EL (cell line): ENCODE results near the gene MBTPS1.

Experiments used
- DNase-seq: peaks from one replicate; pipeline ENCODE4 v3.0.0-alpha.2; 2016

MBTPS1 gene

GRCh38 chr16:84033251-84034195, 83.2 kb downstream of the MBTPS1 start:
- no peak for DNase-seq

DNA sequence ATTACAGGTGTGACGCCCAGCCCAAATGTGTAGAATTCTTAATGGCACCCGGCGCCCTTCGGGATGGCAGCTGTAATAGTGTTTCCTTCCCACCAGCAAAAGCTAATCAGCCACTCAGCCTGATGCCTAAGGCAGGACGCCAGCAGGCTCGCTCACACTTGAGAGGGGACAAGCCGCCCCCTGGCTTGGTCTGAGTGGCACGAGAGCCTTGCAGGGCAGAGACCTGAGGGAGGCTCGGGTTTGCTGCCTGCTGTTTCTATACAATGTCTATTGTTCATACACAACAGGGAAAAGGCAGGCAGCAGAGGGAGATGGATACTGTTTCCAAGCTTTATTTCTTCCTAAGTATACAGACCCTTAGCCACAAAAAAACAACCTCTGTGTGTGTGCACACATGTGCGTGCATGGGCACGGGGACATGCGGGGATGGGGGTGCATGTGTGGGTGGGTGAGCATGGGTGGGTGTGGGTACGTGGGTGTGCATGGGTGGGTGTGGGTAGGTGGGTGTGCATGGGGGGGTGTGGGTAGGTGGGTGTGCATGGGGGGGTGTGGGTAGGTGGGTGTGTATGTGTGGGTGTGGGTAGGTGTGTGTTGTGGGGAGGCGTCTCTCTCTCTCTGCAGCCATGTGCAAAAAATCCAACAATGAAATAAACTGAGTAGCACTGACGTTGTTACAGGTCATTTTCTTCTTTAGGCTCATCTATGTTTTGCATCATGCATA, 84.1 kb downstream of the MBTPS1 start:
- no peak for DNase-seq

GRCh38 chr16:84031556-84031955, 85.2 kb downstream of the MBTPS1 start:
- no peak for DNase-seq

GRCh38 chr16:84029297-84030047, 87.3 kb downstream of the MBTPS1 start:
- no peak for DNase-seq

DNA sequence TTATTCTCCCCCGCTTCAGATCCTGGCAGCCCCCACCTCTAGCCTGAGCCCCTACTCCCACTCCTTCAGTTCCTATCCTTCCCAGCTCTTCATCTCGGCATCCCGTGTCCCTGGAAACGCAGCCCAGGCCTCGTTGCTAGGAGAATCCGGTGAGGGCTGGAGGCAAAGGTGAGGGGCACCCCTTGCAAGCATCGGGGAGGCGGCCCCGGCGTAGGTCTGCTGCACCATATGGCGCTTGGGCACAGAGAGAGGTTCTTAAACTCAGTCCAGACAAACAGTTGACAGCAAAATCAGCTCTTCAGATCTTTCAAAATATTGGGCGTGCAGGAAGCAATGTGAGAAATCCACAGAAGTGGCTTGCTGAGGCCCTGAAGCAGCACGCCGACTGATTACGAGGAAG, 89.1 kb downstream of the MBTPS1 start:
- no peak for DNase-seq

DNA sequence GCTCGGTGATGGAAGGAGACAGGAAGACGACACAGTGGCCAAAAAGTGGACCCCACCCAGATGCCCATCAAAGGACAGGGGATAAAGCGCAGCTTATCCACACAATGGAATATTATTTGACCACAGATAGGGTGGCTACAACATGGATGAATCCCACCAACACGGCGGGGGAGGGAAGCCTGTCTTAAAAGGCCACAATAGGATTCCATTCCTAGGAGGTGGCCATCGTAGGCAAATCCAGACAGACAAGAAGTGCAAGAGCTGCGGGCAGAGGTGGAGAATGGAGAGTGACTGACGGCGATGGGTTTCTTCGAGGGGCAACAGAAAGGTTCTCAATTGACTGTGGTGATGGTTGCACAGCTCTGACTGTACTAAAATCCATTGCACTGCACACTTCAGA, 90.1 kb downstream of the MBTPS1 start:
- DNase-seq = no peak

DNA sequence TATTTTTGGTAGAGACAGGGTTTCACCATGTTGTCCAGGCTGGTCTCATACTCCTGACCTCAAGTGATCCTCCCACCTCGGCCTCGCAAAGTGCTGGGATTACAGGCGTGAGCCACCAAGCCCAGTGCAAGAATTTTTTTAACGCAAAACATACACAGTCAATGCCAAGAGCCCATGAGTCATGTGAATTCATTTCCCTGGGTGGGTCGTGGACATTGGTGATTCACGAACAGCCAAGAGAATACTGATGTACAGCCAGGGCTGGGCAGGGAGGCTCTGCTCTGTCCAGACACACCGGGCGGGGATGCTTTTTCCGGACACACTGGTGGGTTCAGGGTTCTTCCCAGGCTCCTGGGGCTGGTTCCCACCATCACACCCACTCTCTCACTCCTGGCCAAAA, 91.9 kb downstream of the MBTPS1 start:
- DNase-seq = no peak

GRCh38 chr16:84022644-84023043, 94.1 kb downstream of the MBTPS1 start:
- no peak for DNase-seq

GRCh38 chr16:84021488-84021887, 95.3 kb downstream of the MBTPS1 start:
- no peak for DNase-seq

GRCh38 chr16:84020353-84020752, 96.4 kb downstream of the MBTPS1 start:
- DNase-seq = no peak

DNA sequence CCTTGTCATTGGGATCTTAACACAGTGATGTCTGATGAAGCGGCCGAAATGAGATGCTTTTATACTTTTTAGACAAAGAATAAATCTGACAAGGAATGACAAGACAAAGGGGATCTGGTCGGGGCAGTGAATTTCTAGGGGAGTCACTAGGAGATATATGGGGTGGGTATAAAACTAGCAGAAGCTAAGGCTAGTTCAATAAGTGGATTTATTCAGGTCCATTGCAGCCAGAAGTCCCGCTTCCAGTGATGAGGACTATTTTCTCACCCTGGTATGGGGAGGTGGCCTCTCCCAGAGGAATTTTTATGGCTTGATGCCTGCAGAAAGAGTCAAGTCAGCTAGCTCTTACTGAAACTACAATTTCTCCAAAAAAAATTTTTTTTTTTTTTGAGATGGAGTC, 98.0 kb downstream of the MBTPS1 start:
- DNase-seq = no peak

- DNase-seq = no peak
Measured at GRCh38 chr16:84016477-84016876, 100.3 kb downstream of the MBTPS1 start.

GRCh38 chr16:84015399-84015798, 101.3 kb downstream of the MBTPS1 start:
- DNase-seq = no peak

DNA sequence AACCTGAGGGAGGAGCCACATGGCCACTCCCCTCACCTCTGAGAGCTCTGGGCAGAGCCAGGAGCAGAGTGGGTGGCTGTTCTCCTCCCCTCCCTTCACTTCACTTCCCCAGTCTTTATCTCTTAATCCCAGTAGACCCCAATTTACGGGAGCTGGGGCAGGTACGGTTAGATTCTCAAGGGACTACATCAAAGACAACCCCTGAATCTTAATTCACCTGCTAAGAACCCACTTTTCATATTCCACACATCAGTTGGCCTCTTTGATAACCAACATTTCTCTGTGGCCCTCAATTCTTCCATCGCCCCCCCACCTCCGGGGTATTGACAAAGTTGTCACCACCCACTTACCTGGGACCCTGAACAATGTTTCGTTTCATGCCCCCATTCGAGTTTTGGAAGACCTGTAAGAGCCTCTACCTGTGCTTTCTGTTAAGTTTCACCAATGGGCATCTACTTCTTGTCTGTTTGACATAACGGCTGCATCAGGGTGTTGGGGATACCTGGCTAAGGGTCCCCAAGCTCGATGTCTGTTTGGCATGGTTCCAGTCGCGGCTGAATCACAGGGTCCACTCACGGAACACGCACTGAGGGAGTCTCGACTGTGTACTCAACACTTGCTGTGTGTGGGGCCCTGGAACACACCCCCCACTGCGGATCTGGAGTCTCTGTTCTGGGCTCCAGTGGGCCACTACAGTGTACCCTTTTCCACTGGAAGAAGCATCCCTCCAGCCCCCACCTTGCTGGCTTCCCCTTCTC, 102.0 kb downstream of the MBTPS1 start:
- DNase-seq = no peak

- DNase-seq = peak; percentile 73
Measured at GRCh38 chr16:84013787-84014569, 102.8 kb downstream of the MBTPS1 start.

- DNase-seq = no peak
Measured at GRCh38 chr16:84009282-84009681, 107.5 kb downstream of the MBTPS1 start.

DNA sequence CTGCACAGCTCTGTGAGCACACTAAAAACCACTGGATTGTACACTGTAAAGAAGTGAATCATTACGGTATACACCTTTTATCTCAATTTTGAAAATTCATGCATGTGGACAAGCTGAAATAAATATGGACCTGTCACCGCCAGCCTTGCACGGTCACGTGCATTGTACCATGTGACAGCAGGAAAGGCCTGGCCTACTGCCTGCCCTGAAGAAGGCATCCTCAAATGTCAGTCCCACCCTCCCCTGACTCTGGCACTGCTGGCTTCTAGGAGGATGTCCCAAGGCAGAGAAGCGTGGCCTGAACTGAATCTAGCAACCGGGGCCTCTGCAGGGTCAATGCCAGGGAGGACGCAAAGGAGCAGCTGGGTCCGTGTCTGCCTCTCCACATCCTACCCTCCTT, 108.8 kb downstream of the MBTPS1 start:
- DNase-seq = no peak

DNA sequence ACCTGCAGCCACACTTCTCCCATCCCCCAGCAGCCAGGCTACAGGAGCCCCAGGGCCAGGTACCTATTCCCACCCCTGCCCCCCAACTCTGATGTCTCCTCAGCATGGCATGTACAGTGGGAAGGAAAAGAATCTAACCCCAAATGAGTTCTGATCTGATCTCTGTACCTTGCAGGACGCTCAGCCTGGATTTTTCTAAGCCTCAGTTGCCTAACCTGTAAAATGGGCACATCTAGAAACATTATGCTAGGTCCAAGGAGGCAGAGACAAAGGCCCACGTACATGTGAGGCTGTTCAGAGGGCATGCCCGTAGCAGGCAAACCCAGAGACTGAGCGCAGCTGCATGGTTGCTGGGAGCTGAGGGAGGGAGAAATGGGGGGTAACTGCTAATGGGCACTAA, 109.2 kb downstream of the MBTPS1 start:
- no peak for DNase-seq

DNA sequence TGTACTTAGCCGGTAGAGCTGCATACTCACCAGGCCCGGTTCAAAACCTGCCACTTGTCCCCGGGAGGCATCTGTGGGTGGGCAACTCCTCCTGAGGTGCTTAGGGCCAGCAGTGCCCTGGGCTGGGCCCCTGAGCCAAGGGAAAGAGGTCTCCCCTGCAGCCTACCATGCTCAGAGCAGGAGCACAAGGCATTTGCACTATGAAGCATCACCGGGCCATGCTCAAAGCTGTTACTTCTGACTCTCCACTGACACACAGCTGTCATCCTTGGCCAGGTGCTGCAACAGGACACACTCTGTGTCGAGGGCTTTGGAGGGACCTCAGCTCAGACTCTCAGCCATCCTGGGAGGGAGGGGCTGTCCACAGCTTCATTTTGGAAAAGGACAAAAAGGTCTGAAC, 111.4 kb downstream of the MBTPS1 start:
- DNase-seq = no peak

DNA sequence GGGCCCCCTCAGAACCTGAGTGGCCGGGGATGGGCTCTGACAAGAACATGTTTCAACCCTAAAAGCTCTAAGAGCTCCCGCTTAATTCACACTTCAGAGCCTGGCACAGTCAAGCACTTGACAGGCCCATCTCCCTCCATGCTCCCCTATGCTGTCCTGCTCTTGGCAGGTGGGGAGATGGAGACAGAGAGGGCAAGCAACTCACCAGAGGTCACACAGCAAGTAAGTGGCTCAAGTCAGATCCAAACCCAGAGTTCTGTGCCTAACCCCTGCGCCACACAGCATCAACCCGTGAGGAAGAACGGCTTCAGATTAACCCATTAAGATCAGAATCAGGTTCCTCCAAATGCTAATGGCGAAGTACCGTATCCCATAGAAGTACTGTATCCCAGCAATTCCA, 112.3 kb downstream of the MBTPS1 start:
- no peak for DNase-seq
